PC-9 (cell line): ENCODE measurements around the gene MPHOSPH8.

ENCODE experiments used
- EZH2 ChIP-seq: fragments of 200-600 bp; sonication (generic); IDR thresholded peaks from 2 replicates; pipeline ENCODE4 v1.8.0; 2017; ENCODE audit warnings: antibody characterized with exemption, low read depth
- TF ChIP-seq, protein P1 (sequence below): fragments of 200-600 bp; sonication (generic); conservative IDR thresholded peaks from 2 replicates; pipeline ENCODE4 v1.6.1; 2017; ENCODE audit warnings: mixed run types, antibody characterized with exemption, mild to moderate bottlenecking, moderate library complexity

DNA sequence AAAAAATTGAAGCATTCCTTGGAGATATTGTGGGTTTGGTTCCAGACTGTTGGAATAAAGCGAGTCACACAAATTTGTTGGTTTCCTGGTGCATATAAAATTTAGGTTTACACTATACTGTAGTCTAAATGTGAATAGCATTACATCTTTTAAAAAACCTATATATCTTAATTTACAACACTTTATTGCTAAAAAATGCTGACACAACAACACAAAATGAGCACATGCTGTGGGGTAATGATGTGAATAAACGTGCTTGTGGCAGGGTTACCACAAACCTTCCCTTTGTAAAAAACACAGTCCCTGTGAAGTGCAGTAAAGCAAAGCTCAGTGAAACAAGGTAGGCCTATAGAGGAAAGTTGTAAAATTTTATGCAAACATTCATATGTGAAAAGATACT lies 27.7 kb downstream of the MPHOSPH8 start:
- TF ChIP-seq, protein P1, sequence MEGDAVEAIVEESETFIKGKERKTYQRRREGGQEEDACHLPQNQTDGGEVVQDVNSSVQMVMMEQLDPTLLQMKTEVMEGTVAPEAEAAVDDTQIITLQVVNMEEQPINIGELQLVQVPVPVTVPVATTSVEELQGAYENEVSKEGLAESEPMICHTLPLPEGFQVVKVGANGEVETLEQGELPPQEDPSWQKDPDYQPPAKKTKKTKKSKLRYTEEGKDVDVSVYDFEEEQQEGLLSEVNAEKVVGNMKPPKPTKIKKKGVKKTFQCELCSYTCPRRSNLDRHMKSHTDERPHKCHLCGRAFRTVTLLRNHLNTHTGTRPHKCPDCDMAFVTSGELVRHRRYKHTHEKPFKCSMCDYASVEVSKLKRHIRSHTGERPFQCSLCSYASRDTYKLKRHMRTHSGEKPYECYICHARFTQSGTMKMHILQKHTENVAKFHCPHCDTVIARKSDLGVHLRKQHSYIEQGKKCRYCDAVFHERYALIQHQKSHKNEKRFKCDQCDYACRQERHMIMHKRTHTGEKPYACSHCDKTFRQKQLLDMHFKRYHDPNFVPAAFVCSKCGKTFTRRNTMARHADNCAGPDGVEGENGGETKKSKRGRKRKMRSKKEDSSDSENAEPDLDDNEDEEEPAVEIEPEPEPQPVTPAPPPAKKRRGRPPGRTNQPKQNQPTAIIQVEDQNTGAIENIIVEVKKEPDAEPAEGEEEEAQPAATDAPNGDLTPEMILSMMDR = no peak
- TF ChIP-seq EZH2 = no peak
